Measurements from ENCODE around the gene MNX1. TPM values are rescaled to one million over a fixed set of nuclear protein-coding genes. Genes with fewer than 3 reads are reported as not detected.

MNX1 gene
- total RNA-seq, 1 experiment from 2014 or later: 0.21 TPM

- no peak for DNase-seq (ENCODE audit: low spot score)
Measured at GRCh38 chr7:156975620-156976019, 34.8 kb downstream of the MNX1 start.

- DNase-seq (ENCODE audit: low spot score): no peak
Measured at GRCh38 chr7:156969972-156970420, 40.5 kb downstream of the MNX1 start.

- no peak for DNase-seq (ENCODE audit: low spot score)
Measured at GRCh38 chr7:156968183-156968582, 42.3 kb downstream of the MNX1 start.

- no peak for DNase-seq (ENCODE audit: low spot score)
Measured at GRCh38 chr7:156966387-156966786, 44.1 kb downstream of the MNX1 start.

GRCh38 chr7:156964971-156965370 lies 45.5 kb downstream of the MNX1 start:
- DNase-seq (ENCODE audit: low spot score): no peak

GRCh38 chr7:156963472-156963871 lies 47.0 kb downstream of the MNX1 start:
- DNase-seq (ENCODE audit: low spot score): no peak

GRCh38 chr7:156962897-156963296 lies 47.6 kb downstream of the MNX1 start:
- no peak for DNase-seq (ENCODE audit: low spot score)

- DNase-seq (ENCODE audit: low spot score): no peak
Measured at GRCh38 chr7:156962145-156962544, 48.3 kb downstream of the MNX1 start.

GRCh38 chr7:156956727-156957126 lies 53.7 kb downstream of the MNX1 start:
- no peak for DNase-seq (ENCODE audit: low spot score)

- no peak for DNase-seq (ENCODE audit: low spot score)
Measured at GRCh38 chr7:156954941-156955340, 55.5 kb downstream of the MNX1 start.

Other genes starting within 250 kb of the MNX1 start
- 31.8 and 48.2 TPM in 2 replicates for gene LMBR1, start 117.5 kb downstream of the MNX1 start, total RNA-seq (2014; rRNA removed; shearing (Covaris generic))
- gene NOM1, start 61.0 kb downstream of the MNX1 start, total RNA-seq (2014; rRNA removed; shearing (Covaris generic)): 6.9 and 7.1 TPM in 2 replicates
- 56.2 and 65.3 TPM in 2 replicates for gene UBE3C, start 128.3 kb upstream of the MNX1 start, total RNA-seq (2014; rRNA removed; shearing (Covaris generic))